Hippocampal formation (tissue), 2 donors: Measurements from ENCODE around the gene POLR2A.
"Not testable (repeated sequence)": the region's sequence is repeated elsewhere in the genome, so short reads cannot be mapped to it uniquely, and the experiment has no call there.

Experiments
- DNase-seq, 2 donors: peaks; one replicate each; lab custom pipeline; 2025; lab: John Stamatoyannopoulos, UW

The POLR2A gene

GRCh38 chr17:7478276-7479212, 5.6 kb upstream of the POLR2A start:
- DNase-seq: peak; percentile 50 to 52

- DNase-seq: peak; percentile 46 to 51
These were observed 4.7 kb upstream of the POLR2A start, which contains the start of gene ZBTB4 for GRCh38 chr17:7479213-7480088. TSS of gene ZBTB4 (minus strand) at chr17:7479631. CDS start at chr17:7466801, 12,830 bp downstream.

GRCh38 chr17:7480089-7480384, 4.1 kb upstream of the POLR2A start:
- DNase-seq: no peak

- not testable (repeated sequence) for DNase-seq
These were observed 2.9 kb upstream of the POLR2A start, which contains the start of gene SLC35G6 for GRCh38 chr17:7481275-7481674. TSS of gene SLC35G6 (plus strand) at chr17:7481446. CDS start at chr17:7481517, 71 bp downstream.

- DNase-seq: not testable (repeated sequence)
These were observed 2.1 kb upstream of the POLR2A start for GRCh38 chr17:7481842-7482741.

- not testable (repeated sequence) for DNase-seq
These were observed 1.5 kb upstream of the POLR2A start for GRCh38 chr17:7482742-7483088.

GRCh38 chr17:7483255-7484066, 705 bp upstream of the POLR2A start:
- peak; percentile 97 for DNase-seq

- no peak for DNase-seq
These were observed 782 bp downstream of the POLR2A start for GRCh38 chr17:7484919-7485377.

GRCh38 chr17:7486181-7486580, 2.0 kb downstream of the POLR2A start:
- no peak for DNase-seq

- DNase-seq: no peak
These were observed 6.0 kb downstream of the POLR2A start for GRCh38 chr17:7490144-7490543.

GRCh38 chr17:7491583-7491982, 7.4 kb downstream of the POLR2A start:
- no peak for DNase-seq

GRCh38 chr17:7493941-7494340, 9.8 kb downstream of the POLR2A start:
- no peak for DNase-seq

GRCh38 chr17:7495906-7496434, 11.8 kb downstream of the POLR2A start:
- no peak for DNase-seq

GRCh38 chr17:7496470-7497183, 12.5 kb downstream of the POLR2A start:
- DNase-seq: no peak

GRCh38 chr17:7497228-7497627, 13.1 kb downstream of the POLR2A start:
- no peak for DNase-seq

- no peak for DNase-seq
These were observed 13.5 kb downstream of the POLR2A start for GRCh38 chr17:7497636-7498035.

GRCh38 chr17:7499161-7499560, 15.0 kb downstream of the POLR2A start:
- DNase-seq: no peak

GRCh38 chr17:7501729-7502128, 17.6 kb downstream of the POLR2A start:
- no peak for DNase-seq

GRCh38 chr17:7502171-7502847, 18.1 kb downstream of the POLR2A start:
- DNase-seq: no peak
